K562 (cell line): ENCODE results near the gene CLASP1. TPM values are rescaled to one million over a fixed set of nuclear protein-coding genes. Genes with fewer than 3 reads are reported as not detected.
A peak's percentile ranks its signal among the peaks of the same experiment; 100 is the strongest.

Source experiments
- AFF1 ChIP-seq, 2 experiments: fragments of 450-650 bp; IDR thresholded peaks; 2 replicates each; pipeline ENCODE4 v1.6.1; 2018; ENCODE audit warnings: mild to moderate bottlenecking in 2 of 2, low read depth in 1 of 2; ENCODE audit not compliant: partially characterized antibody in 2 of 2
- BRF1 ChIP-seq: IDR thresholded peaks from 3 replicates; pipeline ENCODE4 v1.6.1; 2011; ENCODE audit warnings: borderline replicate concordance, mild to moderate bottlenecking; ENCODE audit not compliant: insufficient read length; ENCODE audit errors: extremely low read depth
- KLF13 ChIP-seq: fragments of 450-650 bp; IDR thresholded peaks from 2 replicates; pipeline ENCODE4 v1.6.1; 2016; ENCODE audit warnings: missing genetic modification characterization, low read depth, mild to moderate bottlenecking, missing compliant biosample characterization, moderate library complexity, borderline replicate concordance
- KLF16 ChIP-seq: IDR thresholded peaks from 2 replicates; pipeline ENCODE4 v1.6.1; 2016; ENCODE audit warnings: antibody characterized with exemption
- MTF1 ChIP-seq: fragments of 250-450 bp; sonication (Bioruptor Pico); IDR thresholded peaks from 2 replicates; pipeline ENCODE4 v1.9.0; 2021; ENCODE audit warnings: moderate library complexity, mild to moderate bottlenecking, inconsistent platforms, borderline replicate concordance
- NUFIP1 ChIP-seq: fragments of 450-650 bp; IDR thresholded peaks from 2 replicates; pipeline ENCODE4 v1.6.1; 2018; ENCODE audit not compliant: partially characterized antibody
- REST ChIP-seq, 2 experiments: fragments of 450-650 bp; formaldehyde crosslinking in 1 of 2; IDR thresholded peaks; 2 replicates each; pipeline versions ENCODE4 v1.4.0 to v1.6.1; 2014 to 2020; ENCODE audit warnings: mild to moderate bottlenecking in 2 of 2, borderline replicate concordance in 1 of 2, low read depth in 1 of 2
- SMAD3 ChIP-seq: fragments of 450-650 bp; formaldehyde crosslinking; conservative IDR thresholded peaks from 2 replicates; pipeline ENCODE4 v1.4.0; 2020; ENCODE audit warnings: mild to moderate bottlenecking
- SRF ChIP-seq, 2 experiments: fragments of 250-450, 450-650 bp in 1 of 2; sonication (Bioruptor Pico) in 1 of 2; sonication (generic) in 1 of 2; formaldehyde crosslinking; IDR thresholded peaks; 2 replicates each; pipeline versions ENCODE4 v1.5.0 to v1.5.1; 2020 to 2022; ENCODE audit warnings: mild to moderate bottlenecking in 1 of 2, missing genetic modification reagents in 1 of 2
- TRIM24 ChIP-seq, 2 experiments: fragments of 450-650 bp; IDR thresholded peaks; 2 replicates each; pipeline ENCODE4 v1.6.1; 2016
- ZNF740 ChIP-seq, 3 experiments: fragments of 200-800 bp in 1 of 3; sonication (Bioruptor generic) in 1 of 3; sonication (generic) in 1 of 3; formaldehyde crosslinking in 1 of 3; IDR thresholded peaks; 2 replicates each; pipeline versions ENCODE4 v1.6.1 to v1.8.0; 2016 to 2022; ENCODE audit warnings: mild to moderate bottlenecking in 2 of 3, missing compliant biosample characterization in 2 of 3, missing genetic modification characterization in 2 of 3, missing genetic modification reagents in 1 of 3
- polyA plus RNA-seq, 8 experiments: library from polyadenylated mRNA; depleted of rRNA in 4 of 8; stranded (reverse) in 5 of 8; unstranded in 3 of 8; fragments of >200 nt; fragmentation: Nextera tagmentation in 2 of 8; fragmentation: Illumina TruSeq in 1 of 8; extraction: Ambion mirVana in 2 of 8; extraction: Trizol in 1 of 8; gene quantifications; 2 replicates each; pipeline versions ENCODE4 v1.2.1 to v1.2.3, GENCODE V29; 2011 to 2014; ENCODE audit warnings: inconsistent platforms in 1 of 8, missing spikeins in 1 of 8
- total RNA-seq, 7 experiments: library from RNA; depleted of rRNA in 6 of 7; stranded (reverse); fragments of >200 nt in 6 of 7; fragmentation: Illumina TruSeq in 2 of 7; extraction: Trizol in 2 of 7; gene quantifications; 2 replicates each; pipeline versions ENCODE4 v1.2.1 to v1.2.3, GENCODE V29; 2011 to 2021; ENCODE audit warnings: low replicate concordance in 1 of 7

The CLASP1 gene
- total and polyA plus RNA-seq, 9 of the 15 experiments (the other 6 are each of a cell fraction or from before 2014, with no cell fraction given): 1.7 to 40.3 (median 20.7) TPM

- TF ChIP-seq REST (IDR thresholded peaks at IDR 0.05; ENCODE audit: borderline replicate concordance) (peak; percentile 59; the same call in 1 of the 2 replicates), REST (CRISPR knock-in tag; IDR thresholded peaks at IDR 0.05; ENCODE audit: low read depth) (no peak), MTF1 (CRISPR knock-in tag) (no peak), AFF1 (IDR thresholded peaks at IDR 0.05; ENCODE audit: low read depth in 1 of 2, partially characterized antibody in 2 of 2) (peak; percentile 68 to 90), TRIM24 (IDR thresholded peaks at IDR 0.05) (peak; percentile 92 to 95), SMAD3 (CRISPR knock-in tag) (no peak), BRF1 (no peak), NUFIP1 (no peak), ZNF740 (CRISPR knock-in tag; IDR thresholded peaks at IDR 0.05) (no peak), ZNF740 (tag; IDR thresholded peaks at IDR 0.05) (no peak), KLF16 (peak; percentile 94), SRF (CRISPR knock-in tag; IDR thresholded peaks at IDR 0.05) (peak in 1 of 2 experiments; percentile 92; a peak in 2 of 4 replicates), KLF13 (tag) (no peak)
These were observed 52.8 kb downstream of the CLASP1 start (continued) for GRCh38 chr2:121596221-121597080.
